Activated T-helper 1 cell treated with anti-CD3 and anti-CD28 coated beads, Interleukin-2, amount 50 U/mL, for 16 hours (primary cell): Measurements from ENCODE around the gene LRPPRC.
A peak's percentile ranks its signal among the peaks of the same experiment; 100 is the strongest.
"Not testable (repeated sequence)": the region's sequence is repeated elsewhere in the genome, so short reads cannot be mapped to it uniquely, and the experiment has no call there.

Experiments
- DNase-seq, 2 donors: peaks; one replicate each; pipeline ENCODE4 v3.0.0-alpha.2; 2020; ENCODE audit warnings: low read depth in 1 of 2, low spot score in 1 of 2

The LRPPRC gene

DNA sequence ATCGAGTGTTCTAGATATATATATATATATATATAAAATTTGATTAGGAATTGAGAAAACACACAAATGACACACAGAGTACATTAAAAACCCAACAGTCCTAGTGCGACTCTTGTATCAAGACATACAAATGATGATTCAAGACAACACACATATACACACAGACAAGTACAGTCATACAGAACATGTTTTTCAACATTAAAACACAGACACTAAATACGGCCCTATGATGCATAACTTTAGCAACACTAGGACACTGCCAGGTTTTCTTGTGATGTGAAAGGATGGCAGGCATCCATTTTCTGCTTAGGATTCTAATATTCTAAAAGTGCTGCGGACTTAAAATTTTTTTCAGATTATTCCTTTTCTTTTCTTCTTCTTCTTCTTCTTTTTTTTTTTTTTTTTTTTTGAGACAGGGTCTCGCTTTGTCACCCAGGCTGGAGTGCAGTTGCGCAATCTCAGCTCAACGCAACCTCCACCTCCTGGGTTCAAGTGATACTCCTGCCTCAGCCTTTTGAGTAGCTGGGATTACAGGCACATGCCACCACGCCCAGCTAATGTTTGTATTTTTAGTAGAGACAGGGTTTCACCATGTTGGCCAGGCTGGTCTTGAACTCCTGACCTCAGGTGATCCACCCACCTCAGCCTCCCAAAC lies 84.5 kb downstream of the LRPPRC start:
- DNase-seq = not testable (repeated sequence)

DNA sequence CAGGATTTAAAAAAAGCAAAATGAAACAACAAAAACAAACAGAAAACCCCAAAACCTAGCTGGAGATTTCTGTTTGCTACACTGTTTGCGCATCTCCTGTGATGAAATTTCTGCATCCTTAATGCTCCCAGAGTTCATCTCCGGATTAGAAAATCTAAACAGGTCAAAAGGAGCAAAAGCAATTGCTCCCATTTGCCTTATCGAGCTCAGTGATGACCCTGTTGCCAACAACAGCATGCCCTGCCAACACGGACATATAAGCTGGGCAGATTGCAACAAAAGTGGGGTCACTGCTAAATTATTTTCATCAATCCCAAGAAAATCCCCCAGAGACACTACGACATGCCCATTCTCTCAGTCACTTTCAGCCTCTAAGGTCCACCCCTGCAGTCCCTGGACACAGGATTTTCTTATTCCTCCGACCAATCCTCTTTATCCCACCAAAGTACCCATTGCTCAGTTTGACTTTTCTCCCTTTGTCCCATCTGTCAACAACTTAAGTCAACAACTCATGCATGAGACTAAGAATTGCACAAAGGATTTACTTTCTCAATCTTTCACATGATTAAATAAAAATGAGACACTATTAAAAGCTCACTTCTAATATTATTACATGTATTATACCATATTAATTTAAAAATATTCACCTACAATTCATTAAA lies 89.2 kb downstream of the LRPPRC start:
- no peak for DNase-seq

DNA sequence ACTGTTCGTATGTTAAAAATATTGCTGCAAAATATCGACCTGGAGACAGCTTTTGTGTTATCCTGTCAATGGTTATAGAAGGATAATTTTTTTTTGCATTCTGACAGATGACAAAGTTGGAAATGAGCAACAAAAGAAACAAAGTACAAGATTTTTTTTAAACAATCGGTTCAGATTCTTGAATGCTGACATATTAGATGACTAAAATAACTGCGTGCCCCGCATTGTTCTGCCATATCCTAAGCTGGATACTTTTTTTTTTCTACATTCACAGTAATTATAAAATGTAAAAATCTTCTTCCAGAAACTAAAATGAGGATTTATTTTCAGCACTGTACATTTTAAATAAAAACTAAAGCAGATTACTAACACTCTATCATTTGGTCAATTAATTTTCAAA lies 89.9 kb downstream of the LRPPRC start:
- DNase-seq = no peak

GRCh38 chr2:43905371-43905803 lies 90.4 kb downstream of the LRPPRC start:
- no peak for DNase-seq

DNA sequence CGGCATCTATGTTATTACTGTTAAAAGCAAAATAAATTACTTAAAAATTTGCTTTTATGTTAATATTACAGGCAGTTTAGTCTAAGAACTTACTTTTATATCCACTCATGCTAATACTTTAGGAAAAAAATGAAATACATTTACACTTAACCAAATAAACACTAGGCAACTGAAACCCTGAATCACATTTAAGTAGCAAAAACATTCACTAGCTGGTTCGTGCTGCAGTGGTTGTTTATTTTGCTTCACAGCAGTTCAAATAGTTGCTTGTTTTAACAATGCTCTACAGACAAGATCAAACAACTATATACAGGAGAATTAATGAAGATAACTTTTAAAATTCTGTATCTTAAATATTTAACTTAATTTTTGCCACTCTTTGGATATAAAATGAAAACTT lies 96.2 kb downstream of the LRPPRC start:
- no peak for DNase-seq

- DNase-seq = no peak
Measured at GRCh38 chr2:43898838-43899346, 96.9 kb downstream of the LRPPRC start.

DNA sequence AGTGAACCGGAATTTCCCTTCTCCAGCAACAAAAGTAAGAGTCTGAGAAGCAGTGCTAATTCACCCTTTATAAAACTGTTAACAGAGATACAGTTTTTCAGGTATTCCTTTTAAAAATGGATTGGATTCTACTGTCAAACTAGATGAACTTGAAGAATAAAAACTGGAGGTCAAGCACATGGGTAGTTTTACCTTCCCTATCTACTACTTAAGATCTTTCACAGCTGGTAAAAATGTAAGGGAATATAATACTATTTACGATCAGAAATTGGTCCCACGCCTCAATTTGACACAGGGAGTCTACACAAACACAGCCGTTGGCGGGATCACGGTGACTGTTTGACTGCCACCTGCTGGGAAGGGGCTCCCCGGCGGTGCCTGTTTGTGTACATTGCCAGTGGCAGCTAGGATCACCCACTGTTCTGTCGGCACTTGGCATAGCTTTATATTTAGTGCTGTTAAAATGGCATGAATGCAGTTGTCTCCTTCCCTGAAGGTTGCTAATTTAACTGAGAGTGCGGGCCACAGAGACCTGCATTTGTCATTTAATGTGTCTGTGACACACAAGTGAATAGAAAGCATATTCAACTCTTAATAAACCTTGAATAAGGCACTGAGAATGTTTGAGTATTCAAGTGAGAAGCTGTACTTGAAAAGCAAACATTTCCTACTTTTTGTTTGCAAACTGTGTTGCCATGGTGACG lies 97.5 kb downstream of the LRPPRC start:
- no peak for DNase-seq

DNA sequence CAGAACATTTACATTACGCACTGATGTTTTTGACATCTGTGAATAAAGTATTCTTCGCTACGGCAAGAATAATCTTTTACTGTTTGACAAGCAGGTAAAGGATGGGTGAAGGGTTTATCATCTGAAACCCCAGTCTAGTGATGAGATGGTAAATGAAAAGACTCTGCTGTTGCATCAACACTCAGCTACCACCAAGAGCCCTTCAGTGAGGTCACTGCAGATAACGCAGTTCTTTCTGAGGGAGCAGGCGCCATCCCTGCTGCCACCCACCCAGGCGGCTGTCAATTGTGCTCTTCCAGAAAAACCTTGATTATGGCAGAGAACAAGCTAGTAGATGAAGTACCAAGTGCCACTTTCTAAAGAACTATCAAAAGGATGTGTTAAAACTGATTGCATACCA lies 98.3 kb downstream of the LRPPRC start:
- DNase-seq = no peak

DNA sequence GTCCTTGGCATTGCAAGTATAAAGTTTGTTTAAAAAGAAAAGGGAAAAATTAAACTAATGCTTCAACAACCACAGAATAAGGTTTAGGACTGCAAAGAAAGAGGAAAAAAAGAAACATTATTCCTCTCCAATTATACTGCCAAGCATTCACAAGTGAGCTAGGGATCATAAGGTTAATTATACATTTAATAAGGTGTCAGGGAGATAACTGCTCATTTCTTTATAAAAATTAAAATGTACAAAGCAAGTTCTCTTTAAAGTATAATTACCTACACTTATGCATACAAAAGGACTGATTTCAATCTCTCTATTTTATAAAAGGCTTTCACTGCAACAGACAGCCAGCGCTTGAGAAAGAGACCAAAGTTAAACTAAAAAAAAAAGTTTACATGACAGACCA lies 98.9 kb downstream of the LRPPRC start:
- DNase-seq = no peak

- DNase-seq = no peak
Measured at GRCh38 chr2:43894743-43895142, 101.0 kb downstream of the LRPPRC start.

GRCh38 chr2:43890855-43891254 lies 104.9 kb downstream of the LRPPRC start:
- no peak for DNase-seq

DNA sequence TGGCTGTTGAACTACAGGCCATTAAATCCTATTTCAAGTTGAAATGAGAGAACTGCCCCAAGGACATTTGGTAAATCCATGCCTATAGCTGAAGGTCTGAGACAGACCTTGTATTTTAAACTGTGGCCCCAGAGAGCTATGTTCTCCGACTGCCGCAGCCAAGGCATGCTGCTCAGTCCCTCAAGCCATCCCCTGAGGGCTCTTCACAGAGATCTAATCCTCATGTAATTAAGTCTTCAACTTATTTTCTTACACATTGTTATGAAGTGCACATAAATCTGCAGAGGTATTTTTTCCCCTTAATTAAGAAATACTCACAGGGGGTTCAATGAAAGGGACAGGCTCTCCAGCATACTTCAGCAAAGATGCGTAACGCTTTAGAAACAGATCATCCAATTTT lies 106.4 kb downstream of the LRPPRC start:
- DNase-seq = no peak

GRCh38 chr2:43887176-43887575 lies 108.6 kb downstream of the LRPPRC start:
- DNase-seq = no peak

DNA sequence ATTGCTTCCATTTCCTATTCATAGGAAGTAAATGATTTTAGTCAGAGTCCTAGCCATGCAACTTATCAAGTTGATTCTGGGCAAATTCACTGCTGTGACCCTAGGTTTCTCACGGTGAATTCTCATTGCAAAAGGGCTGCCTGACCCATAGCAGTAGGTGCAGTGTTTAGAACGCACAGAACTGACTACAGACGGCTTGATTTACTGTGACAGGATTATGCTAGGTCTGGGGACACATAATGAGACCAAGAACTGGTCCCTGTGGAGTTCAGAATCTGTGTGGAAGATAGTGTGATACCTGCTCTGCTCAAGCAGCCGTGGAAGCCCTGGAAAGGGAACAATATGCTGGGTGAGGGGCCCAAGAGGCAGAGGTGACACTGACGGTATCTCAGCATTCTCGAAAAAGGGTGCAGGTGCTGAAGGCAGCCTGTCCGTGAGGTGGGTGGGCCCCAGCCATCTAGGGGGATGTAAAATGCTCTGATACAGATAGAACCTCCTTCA lies 110.6 kb downstream of the LRPPRC start:
- no peak for DNase-seq

GRCh38 chr2:43884689-43885088 lies 111.1 kb downstream of the LRPPRC start:
- no peak for DNase-seq

- no peak for DNase-seq
Measured at GRCh38 chr2:43882312-43882711, 113.5 kb downstream of the LRPPRC start.

DNA sequence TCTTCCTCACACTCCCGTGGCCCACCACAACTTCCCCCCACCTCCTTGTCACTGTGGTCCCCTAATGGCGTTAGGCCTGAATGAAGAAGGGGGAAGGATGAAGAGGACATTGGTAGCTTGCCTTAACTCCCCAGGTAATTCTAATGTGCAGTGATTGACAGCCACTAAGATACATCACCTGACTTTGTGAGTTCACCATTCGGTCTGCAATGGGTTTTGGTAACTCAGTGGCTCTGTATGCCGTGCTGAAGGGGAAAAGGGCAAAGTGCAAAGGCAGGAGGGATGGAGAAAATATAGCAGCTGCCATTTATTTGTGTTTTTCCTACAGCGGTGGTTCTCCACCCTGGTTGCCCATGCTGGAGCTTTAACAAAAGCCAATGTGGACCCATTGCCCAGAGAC lies 114.8 kb downstream of the LRPPRC start:
- DNase-seq = no peak

GRCh38 chr2:43880471-43880870 lies 115.3 kb downstream of the LRPPRC start:
- DNase-seq = no peak

GRCh38 chr2:43879261-43879660 lies 116.5 kb downstream of the LRPPRC start:
- DNase-seq = no peak

DNA sequence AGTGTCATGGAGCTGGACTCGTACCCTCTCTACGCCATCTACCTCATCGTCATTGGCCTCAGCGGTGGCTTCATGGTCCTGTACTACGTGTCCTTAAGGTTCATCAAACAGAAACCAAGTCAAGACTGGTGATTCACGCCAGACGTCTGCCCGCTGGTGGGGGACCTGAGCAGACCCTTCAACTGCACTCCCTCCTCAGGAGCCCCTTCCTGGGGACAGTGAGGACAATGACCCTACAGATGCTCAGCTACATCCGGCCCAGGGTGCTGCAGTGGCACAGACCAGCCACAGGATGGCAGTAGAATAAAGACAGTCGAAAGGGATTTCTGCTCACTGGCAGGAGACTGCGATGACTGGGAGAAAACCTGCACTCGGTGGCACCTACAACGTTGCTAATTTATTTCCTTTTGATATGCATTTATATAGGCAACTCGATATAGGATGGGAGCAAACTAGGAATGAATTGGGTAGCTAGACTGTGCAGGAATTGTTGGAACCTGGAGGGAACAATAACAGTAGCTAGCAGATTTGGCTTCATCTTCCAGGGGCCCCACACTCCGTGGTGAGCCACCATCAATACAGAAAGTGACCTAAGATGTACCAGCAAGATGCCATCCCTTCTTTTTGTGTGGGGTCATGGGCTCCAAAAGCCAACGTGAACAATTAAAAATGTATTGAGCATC lies 117.9 kb downstream of the LRPPRC start:
- peak; percentile 20 to 26 for DNase-seq

- DNase-seq = no peak
Measured at GRCh38 chr2:43874776-43875451, 120.9 kb downstream of the LRPPRC start.
